ENCODE results near the gene NDUFV2. TPM values are rescaled to one million over a fixed set of nuclear protein-coding genes. Genes with fewer than 3 reads are reported as not detected.

NDUFV2 gene
- total RNA-seq, 2 donors from 2014 or later, result 175 to 203 TPM

DNA sequence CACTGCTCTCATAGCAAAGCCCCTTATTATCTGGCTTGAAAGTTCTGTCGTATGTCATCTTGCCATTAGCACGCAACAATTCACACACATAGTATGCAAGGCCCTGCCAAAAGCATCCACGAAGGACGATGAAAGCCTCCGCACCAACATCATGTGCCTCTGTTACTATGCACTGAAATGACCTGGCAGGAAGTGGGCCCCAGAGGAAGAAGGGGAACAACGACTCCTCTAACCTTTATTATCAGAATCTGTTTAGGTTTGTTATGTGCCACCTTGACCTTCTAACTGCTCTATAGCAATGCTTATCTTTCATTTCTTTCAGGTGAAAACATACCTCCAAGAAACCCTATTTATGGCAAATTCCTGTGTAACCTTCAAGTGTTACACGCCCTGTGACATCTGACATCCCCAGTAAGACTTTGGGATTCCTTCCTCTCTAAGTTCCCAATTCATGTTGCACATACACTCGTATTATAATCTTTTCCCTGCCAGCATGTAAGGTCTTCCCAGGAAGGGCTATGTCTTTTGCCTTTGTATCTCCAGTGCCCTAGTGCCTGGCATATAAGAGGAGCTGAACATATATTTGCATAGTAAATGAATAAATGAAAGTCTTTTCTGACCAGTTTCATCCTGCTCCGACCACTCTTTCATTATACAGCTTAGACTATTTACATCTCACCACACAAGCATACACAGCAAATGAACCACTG, 7.0 kb upstream of the NDUFV2 start:
- Histone ChIP-seq H3K9me3 (no peaks in the 10 kb centered on the region), H3K27ac (peak overlapping the region; percentile 42), H3K27me3 (no peaks in the 10 kb centered on the region), H3K4me3 (no peak overlapping the region), H3K9ac (ENCODE audit: low read depth in 2 of 2, low read length in 2 of 2) (no peak overlapping the region), H3K36me3 (no peaks in the 10 kb centered on the region), H3K4me1 (peaks cover 7% of the 10 kb centered on the region)
- intact Hi-C loops (cut with DNase I), result no loop called here
- DNase-seq, result no peak
- TF ChIP-seq, protein P1, sequence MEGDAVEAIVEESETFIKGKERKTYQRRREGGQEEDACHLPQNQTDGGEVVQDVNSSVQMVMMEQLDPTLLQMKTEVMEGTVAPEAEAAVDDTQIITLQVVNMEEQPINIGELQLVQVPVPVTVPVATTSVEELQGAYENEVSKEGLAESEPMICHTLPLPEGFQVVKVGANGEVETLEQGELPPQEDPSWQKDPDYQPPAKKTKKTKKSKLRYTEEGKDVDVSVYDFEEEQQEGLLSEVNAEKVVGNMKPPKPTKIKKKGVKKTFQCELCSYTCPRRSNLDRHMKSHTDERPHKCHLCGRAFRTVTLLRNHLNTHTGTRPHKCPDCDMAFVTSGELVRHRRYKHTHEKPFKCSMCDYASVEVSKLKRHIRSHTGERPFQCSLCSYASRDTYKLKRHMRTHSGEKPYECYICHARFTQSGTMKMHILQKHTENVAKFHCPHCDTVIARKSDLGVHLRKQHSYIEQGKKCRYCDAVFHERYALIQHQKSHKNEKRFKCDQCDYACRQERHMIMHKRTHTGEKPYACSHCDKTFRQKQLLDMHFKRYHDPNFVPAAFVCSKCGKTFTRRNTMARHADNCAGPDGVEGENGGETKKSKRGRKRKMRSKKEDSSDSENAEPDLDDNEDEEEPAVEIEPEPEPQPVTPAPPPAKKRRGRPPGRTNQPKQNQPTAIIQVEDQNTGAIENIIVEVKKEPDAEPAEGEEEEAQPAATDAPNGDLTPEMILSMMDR (IDR thresholded peaks at IDR 0.05), result no peak

DNA sequence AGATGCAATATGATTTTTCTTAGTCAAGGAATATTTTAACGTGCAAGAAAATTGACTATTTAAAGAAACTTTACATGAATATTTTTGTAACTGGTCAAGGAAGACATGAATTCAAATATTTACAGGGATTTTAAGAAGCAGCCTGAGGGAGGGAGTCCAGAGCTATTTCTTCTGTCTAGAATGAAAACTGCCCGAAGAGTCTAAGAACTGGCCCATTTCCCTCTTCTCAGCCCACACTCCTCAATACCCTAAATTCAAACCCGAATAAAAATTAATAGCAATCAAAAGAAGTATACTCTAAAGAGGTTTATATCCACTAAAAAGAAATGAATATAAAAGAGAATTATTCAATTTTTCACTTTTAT, 6.5 kb upstream of the NDUFV2 start:
- Histone ChIP-seq H3K9me3 (no peaks in the 10 kb centered on the region), H3K36me3 (no peaks in the 10 kb centered on the region), H3K4me1 (peaks cover 7% of the 10 kb centered on the region), H3K27ac (no peak overlapping the region), H3K9ac (ENCODE audit: low read depth in 2 of 2, low read length in 2 of 2) (no peak overlapping the region), H3K27me3 (no peaks in the 10 kb centered on the region), H3K4me3 (no peak overlapping the region)
- DNase-seq, result no peak
- intact Hi-C loops (cut with DNase I), result no loop called here
- TF ChIP-seq, protein P1 (IDR thresholded peaks at IDR 0.05), result no peak

DNA sequence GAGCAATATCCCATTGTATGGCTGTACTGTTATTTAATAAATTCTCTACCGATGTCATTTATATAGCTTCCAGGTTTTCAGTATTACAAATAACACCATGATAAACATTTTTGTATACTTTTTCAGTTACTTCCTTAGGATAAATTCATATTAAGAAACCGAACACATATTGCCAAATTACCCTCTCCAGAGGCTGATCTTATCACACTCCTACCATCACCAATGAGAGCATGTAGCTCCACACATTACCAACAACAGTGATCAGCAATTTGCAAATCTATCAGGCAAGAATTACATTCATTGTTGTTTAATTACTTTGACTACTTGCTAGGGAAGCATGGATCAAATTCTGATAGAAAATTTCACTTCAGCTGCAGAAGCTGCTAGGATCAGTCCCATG, 5.8 kb upstream of the NDUFV2 start:
- H3K9ac ChIP-seq (ENCODE audit: low read depth in 2 of 2, low read length in 2 of 2), result no peak overlapping the region
- DNase-seq, result no peak
- H3K27me3 ChIP-seq, result no peaks in the 10 kb centered on the region
- H3K27ac ChIP-seq, result no peak overlapping the region
- peaks cover 7% of the 10 kb centered on the region for H3K4me1 ChIP-seq
- no peaks in the 10 kb centered on the region for H3K9me3 ChIP-seq
- H3K36me3 ChIP-seq, result no peaks in the 10 kb centered on the region
- TF ChIP-seq, protein P1 (IDR thresholded peaks at IDR 0.05), result no peak
- intact Hi-C loops (cut with DNase I), result no loop called here
- no peak overlapping the region for H3K4me3 ChIP-seq

DNA sequence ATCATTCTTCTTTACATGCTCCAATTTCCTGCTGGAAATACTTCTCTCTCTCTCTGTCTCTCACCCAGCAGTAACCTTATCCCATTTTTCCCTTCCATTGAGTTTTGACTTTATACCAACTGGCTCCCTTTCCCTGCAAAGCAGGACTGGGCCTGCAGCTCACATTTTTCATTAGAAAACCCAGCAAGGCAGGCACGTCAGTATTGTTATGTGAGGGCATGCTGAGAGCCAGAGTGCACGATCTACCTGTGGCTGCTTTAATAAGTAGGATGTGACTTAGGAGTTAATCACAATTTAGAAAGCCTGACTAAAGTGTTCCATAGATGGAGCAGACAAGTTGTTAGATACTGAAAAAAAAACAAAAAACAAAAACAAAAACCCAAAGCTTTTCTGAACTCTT, 5.2 kb upstream of the NDUFV2 start:
- no peak overlapping the region for H3K4me3 ChIP-seq
- intact Hi-C loops (cut with DNase I), result no loop called here
- H3K36me3 ChIP-seq, result no peaks in the 10 kb centered on the region
- no peak for DNase-seq
- H3K27ac ChIP-seq, result no peak overlapping the region
- no peaks in the 10 kb centered on the region for H3K27me3 ChIP-seq
- H3K4me1 ChIP-seq, result peaks cover 7% of the 10 kb centered on the region
- TF ChIP-seq, protein P1 (IDR thresholded peaks at IDR 0.05), result no peak
- H3K9ac ChIP-seq (ENCODE audit: low read depth in 2 of 2, low read length in 2 of 2), result no peak overlapping the region
- no peaks in the 10 kb centered on the region for H3K9me3 ChIP-seq

DNA sequence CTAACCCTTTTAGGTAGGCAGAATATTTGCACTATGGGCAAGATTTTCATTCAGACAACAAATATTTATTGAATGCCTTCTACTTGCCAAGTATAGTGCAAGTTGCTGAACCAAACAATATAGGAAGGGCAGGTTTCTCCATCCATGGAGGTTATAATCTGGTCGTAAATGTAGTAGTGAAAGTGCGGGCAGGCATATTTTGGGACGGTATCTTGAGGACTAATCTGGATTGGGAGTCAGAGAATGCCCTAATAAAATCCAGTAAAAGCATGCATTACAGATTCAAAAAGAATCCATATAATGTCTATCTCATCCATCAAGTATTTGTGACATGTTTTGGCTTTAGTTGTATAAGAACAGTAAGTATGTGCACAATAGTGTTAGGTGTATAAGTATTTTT, 1.7 kb upstream of the NDUFV2 start:
- DNase-seq, result no peak
- Histone ChIP-seq H3K27me3 (no peaks in the 10 kb centered on the region), H3K36me3 (no peaks in the 10 kb centered on the region), H3K9ac (ENCODE audit: low read depth in 2 of 2, low read length in 2 of 2) (no peak overlapping the region), H3K4me1 (peaks cover 6% of the 10 kb centered on the region), H3K4me3 (no peak overlapping the region), H3K27ac (no peak overlapping the region), H3K9me3 (no peaks in the 10 kb centered on the region)
- intact Hi-C loops (cut with DNase I), result loop anchor here (5.0 kb wide), 1 partner anchor 37 kb away; the partner anchor contains the start of gene ANKRD12
- TF ChIP-seq, protein P1 (IDR thresholded peaks at IDR 0.05), result no peak
